Heart left ventricle (tissue), 16 donors: Measurements from ENCODE around the gene CUL4A. TPM values are rescaled to one million over a fixed set of nuclear protein-coding genes. Genes with fewer than 3 reads are reported as not detected.

Experiments
- ATAC-seq, 4 donors: fragments of 200-7000 bp; cut with Tn5 transposase; one replicate each; pipeline ENCODE4 v1.9.1; 2020 to 2022; ENCODE audit warnings: moderate library complexity in 4 of 4, mild to moderate bottlenecking in 3 of 4, moderate number of reproducible peaks in 1 of 4
- DNase-seq, 5 donors: peaks; one replicate each; pipeline ENCODE4 v3.0.0-alpha.2; 2020
- H3K27ac ChIP-seq, 12 donors: fragments of 200-600 bp; sonication (generic) in 4 of 12; one replicate each; pipeline versions ENCODE4 v1.5.0 to v1.8.0; 2016 to 2022; ENCODE audit warnings: mild to moderate bottlenecking in 2 of 12
- H3K27me3 ChIP-seq, 9 donors: fragments of 200-600 bp; sonication (generic) in 2 of 9; one replicate each; pipeline versions ENCODE4 v1.5.1 to v1.8.0; 2016 to 2022; ENCODE audit warnings: mild to moderate bottlenecking in 3 of 9
- H3K36me3 ChIP-seq, 9 donors: fragments of 200-600 bp; sonication (generic) in 2 of 9; one replicate each; pipeline versions ENCODE4 v1.5.0 to v1.8.0; 2018 to 2022; ENCODE audit warnings: mild to moderate bottlenecking in 2 of 9
- H3K4me1 ChIP-seq, 12 donors: fragments of 200-600 bp; sonication (generic) in 4 of 12; one replicate each; pipeline versions ENCODE4 v1.5.0 to v1.8.0; 2016 to 2022; ENCODE audit warnings: mild to moderate bottlenecking in 3 of 12
- H3K4me3 ChIP-seq, 12 donors: fragments of 200-600 bp; sonication (generic) in 4 of 12; one replicate each; pipeline versions ENCODE4 v1.5.0 to v1.8.0; 2017 to 2022; ENCODE audit warnings: mild to moderate bottlenecking in 9 of 12, moderate library complexity in 4 of 12
- H3K9me3 ChIP-seq, 12 donors: fragments of 200-600 bp; sonication (generic) in 4 of 12; one replicate each; pipeline versions ENCODE4 v1.5.0 to v1.8.0; 2016 to 2022; ENCODE audit warnings: mild to moderate bottlenecking in 1 of 12
- CTCF ChIP-seq, 12 donors: fragments of 200-600 bp; sonication (generic) in 4 of 12; IDR thresholded peaks; one replicate each; pipeline versions ENCODE4 v1.5.0 to v1.8.0; 2018 to 2022; ENCODE audit warnings: antibody characterized with exemption in 12 of 12, mild to moderate bottlenecking in 5 of 12
- POLR2A ChIP-seq, 2 donors: fragments of 450-650 bp; IDR thresholded peaks; one replicate each; pipeline ENCODE4 v1.6.1; 2017; ENCODE audit warnings: antibody characterized with exemption in 2 of 2, mild to moderate bottlenecking in 2 of 2, moderate library complexity in 2 of 2
- WGBS, 4 donors: extraction: QIAGEN DNeasy Blood & Tissue Kit in 2 of 4; methylation state at CpG; one replicate each; pipeline versions ENCODE4 v1.1.5 to v1.1.7; 2013 to 2018; 5-methylcytosine and 5-hydroxymethylcytosine counted together
- intact Hi-C, 10 donors: fragments of 100-400 bp; cut with DNase I; formaldehyde crosslinking; loops; one replicate each; pipeline versions ENCODE4 v1.11.1 to v1.14.2; 2022
- polyA plus RNA-seq, 2 donors: library from polyadenylated mRNA; stranded (reverse); fragments of 200-250 nt; gene quantifications; one replicate each; pipeline ENCODE4 v1.2.3, GENCODE V29; 2013
- total RNA-seq, 9 donors: library from RNA; depleted of rRNA in 2 of 9; stranded (reverse); fragments of >200 nt in 2 of 9; fragmentation: NEBNext Ultra II Directional in 3 of 9; extraction: Animal tissue kit (Norgen Biotek cat#: 25700) in 3 of 9; gene quantifications; one replicate each; pipeline versions ENCODE4 v1.1.0 to v1.2.4, GENCODE V29; 2016 to 2023
- donor health status: ischemic (EF 13 %, LVEDD 7.1; RV severe dilation, severe dysfunction).
- donor health status: healthy with polysubstance abuse.
- donor health status: DM: no; HTN: yes; CAD: no.
- donor health status: DM: no; HTN: no; CAD: no.
- donor health status: ischemic (EF 25% LVEDD 6.9; RV normal size, moderate dysfunction).
- donor health status: ischemic (EF 25% LVEDD 5.7; RV mildly dilated, moderate dysfunction).
- donor health status: healthy.
- donor health status: DM: yes; HTN: yes; CAD: no.
- donor health status: ischemic (EF 35%, LVEDD 5.7; RV mildly dilated, moderate dysfunction).
- donor health status: nonischemic (EF 11% LVEDD 7.7; RV severe dilation, severe dysfunction).
- donor health status: DM: yes; HTN: yes; CAD: no.
- donor health status: PGD.
- donor health status: ischemic (EF 29% LVEDD 5.4; RV normal size, mild dysfunction).
- donor health status: nonischemic (EF 23%, LVEDD 6.1; RV moderate dilation, normal function).

CUL4A gene
- total and polyA plus RNA-seq, 11 donors = 29.7 to 121 (median 109) TPM

- no peak for TF ChIP-seq POLR2A (IDR thresholded peaks at IDR 0.05)
- TF ChIP-seq CTCF (IDR thresholded peaks at IDR 0.05) = no peak
- H3K27ac ChIP-seq = no peak overlapping the region
- no peaks in the 10 kb centered on the region for H3K9me3 ChIP-seq
- H3K27me3 ChIP-seq = no peaks in the 10 kb centered on the region
- intact Hi-C loops = loop anchor here in 7 of 10 donors (5.0 to 10.0 kb wide), 5 partner anchors 186 to 281 kb away; no protein-coding TSS in a partner anchor
- no peak for DNase-seq
- H3K4me3 ChIP-seq = no peak overlapping the region
- WGBS, 4 donors = 94 to 97% (median 96%) methylated on average over 7 of the region's 7 CpGs
- H3K36me3 ChIP-seq = peaks cover 0 to 92% (median 79%) of the 10 kb centered on the region in 9 donors
- no peak for ATAC-seq
- H3K4me1 ChIP-seq = peaks cover 0 to 40% (median 20%) of the 10 kb centered on the region in 12 donors
Measured at GRCh38 chr13:113223070-113223469, 13.7 kb downstream of the CUL4A start.

- DNase-seq (peak in 2 of 5 donors; percentile 69 to 72), ATAC-seq (peak in 3 of 4 donors; percentile 29 to 55 (median 45))
- intact Hi-C loops = loop anchor here in 7 of 10 donors (5.0 to 10.0 kb wide), 5 partner anchors 187 to 282 kb away; no protein-coding TSS in a partner anchor
Measured at GRCh38 chr13:113224486-113224885, 15.1 kb downstream of the CUL4A start.

GRCh38 chr13:113225515-113225914 is 16.1 kb downstream of the CUL4A start:
- DNase-seq = no peak
- Histone ChIP-seq H3K4me3 (no peak overlapping the region), H3K36me3 (peaks cover 0 to 100% (median 91%) of the 10 kb centered on the region in 9 donors), H3K4me1 (peaks cover 0 to 16% (median 5%) of the 10 kb centered on the region in 12 donors), H3K27ac (no peak overlapping the region), H3K27me3 (no peaks in the 10 kb centered on the region), H3K9me3 (no peaks in the 10 kb centered on the region)
- TF ChIP-seq CTCF (IDR thresholded peaks at IDR 0.05) (no peak), POLR2A (IDR thresholded peaks at IDR 0.05) (no peak)
- intact Hi-C loops = loop anchor here in 3 of 10 donors (10.0 kb wide), 2 partner anchors 191 to 281 kb away; no protein-coding TSS in a partner anchor
- ATAC-seq = no peak
- 91 to 96% (median 92%) methylated on average over 7 of the region's 7 CpGs for WGBS, 4 donors

More at GRCh38 chr13:113224486-113224885, 15.1 kb downstream of the CUL4A start:
- Histone ChIP-seq H3K4me1 (peaks cover 0 to 26% (median 15%) of the 10 kb centered on the region in 12 donors), H3K27ac (no peak overlapping the region), H3K27me3 (no peaks in the 10 kb centered on the region), H3K4me3 (no peak overlapping the region), H3K9me3 (no peaks in the 10 kb centered on the region), H3K36me3 (peaks cover 0 to 100% (median 89%) of the 10 kb centered on the region in 9 donors)
- WGBS, 4 donors = 43 to 59% (median 55%) methylated on average over 10 of the region's 10 CpGs
- TF ChIP-seq POLR2A (IDR thresholded peaks at IDR 0.05) = no peak
- TF ChIP-seq CTCF (IDR thresholded peaks at IDR 0.05) = no peak

- Histone ChIP-seq H3K4me1 (peaks cover 0 to 9% (median 0%) of the 10 kb centered on the region in 12 donors), H3K36me3 (peaks cover 0 to 98% (median 90%) of the 10 kb centered on the region in 9 donors), H3K27ac (no peak overlapping the region), H3K9me3 (no peaks in the 10 kb centered on the region), H3K27me3 (no peaks in the 10 kb centered on the region), H3K4me3 (no peak overlapping the region)
- 78 to 82% (median 79%) methylated on average over 7 of the region's 7 CpGs for WGBS, 4 donors
- DNase-seq (peak in 1 of 5 donors; percentile 32), ATAC-seq (no peak)
- TF ChIP-seq CTCF (IDR thresholded peaks at IDR 0.05) (no peak), POLR2A (IDR thresholded peaks at IDR 0.05) (no peak)
- intact Hi-C loops = loop anchor here in 3 of 10 donors (10.0 kb wide), 2 partner anchors 192 to 282 kb away; no protein-coding TSS in a partner anchor
Measured at GRCh38 chr13:113226873-113227450, 17.5 kb downstream of the CUL4A start.
